Suprapubic skin (tissue), 4 donors: ENCODE results near the gene ISOC1. TPM values are rescaled to one million over a fixed set of nuclear protein-coding genes. Genes with fewer than 3 reads are reported as not detected.

Source experiments
- DNase-seq, 2 donors: peaks; one replicate each; pipeline ENCODE4 v3.0.0-alpha.2; 2019; ENCODE audit warnings: low spot score in 2 of 2
- H3K27ac ChIP-seq: fragments of 200-600 bp; sonication (generic); one replicate; pipeline ENCODE4 v1.5.1; 2019
- H3K27me3 ChIP-seq: fragments of 200-600 bp; sonication (generic); one replicate; pipeline ENCODE4 v1.5.1; 2019
- H3K36me3 ChIP-seq: fragments of 200-600 bp; sonication (generic); one replicate; pipeline ENCODE4 v1.5.1; 2019
- H3K4me1 ChIP-seq: fragments of 200-600 bp; sonication (generic); one replicate; pipeline ENCODE4 v1.5.1; 2019
- H3K4me3 ChIP-seq: fragments of 200-600 bp; sonication (generic); one replicate; pipeline ENCODE4 v1.5.1; 2019; ENCODE audit warnings: mild to moderate bottlenecking
- H3K9me3 ChIP-seq: fragments of 200-600 bp; sonication (generic); one replicate; pipeline ENCODE4 v1.5.1; 2019
- CTCF ChIP-seq, 2 donors: fragments of 200-600 bp in 1 of 2; fragments of 450-650 bp in 1 of 2; sonication (generic) in 1 of 2; IDR thresholded peaks; one replicate each; pipeline ENCODE4 v1.5.1; 2016 to 2019; ENCODE audit warnings: antibody characterized with exemption in 2 of 2, mild to moderate bottlenecking in 1 of 2, moderate library complexity in 1 of 2
- EP300 ChIP-seq: sonication (generic); formaldehyde crosslinking; IDR thresholded peaks from one replicate; pipeline ENCODE4 v1.6.1; 2017; ENCODE audit warnings: antibody characterized with exemption
- POLR2A ChIP-seq, 2 donors: fragments of 450-650 bp; IDR thresholded peaks; one replicate each; pipeline ENCODE4 v1.6.1; 2017; ENCODE audit warnings: antibody characterized with exemption in 2 of 2, mild to moderate bottlenecking in 2 of 2, moderate library complexity in 2 of 2
- POLR2AphosphoS5 ChIP-seq, 3 donors: sonication (generic); formaldehyde crosslinking; IDR thresholded peaks; one replicate each; pipeline ENCODE4 v1.6.1; 2017; ENCODE audit warnings: antibody characterized with exemption in 3 of 3
- WGBS: methylation state at CpG from one replicate; pipeline ENCODE4 v1.1.5; 2018; 5-methylcytosine and 5-hydroxymethylcytosine counted together
- total RNA-seq, 4 donors: library from RNA; depleted of rRNA; stranded (reverse); fragments of >200 nt; gene quantifications; one replicate each; pipeline ENCODE4 v1.1.0, GENCODE V29; 2016

The ISOC1 gene
- total RNA-seq, 4 donors from 2014 or later: 39.8 to 67.1 (median 52.7) TPM

GRCh38 chr5:129155876-129156275 is 61.3 kb downstream of the ISOC1 start:
- no peak for DNase-seq
- Histone ChIP-seq H3K4me1 (no peaks in the 10 kb centered on the region), H3K36me3 (no peaks in the 10 kb centered on the region), H3K9me3 (peaks cover 1% of the 10 kb centered on the region), H3K27ac (no peak overlapping the region), H3K4me3 (no peak overlapping the region), H3K27me3 (no peaks in the 10 kb centered on the region)
- TF ChIP-seq EP300: no peak
- TF ChIP-seq POLR2A (IDR thresholded peaks at IDR 0.05): no peak
- no peak for TF ChIP-seq CTCF (IDR thresholded peaks at IDR 0.05)
- no peak for TF ChIP-seq POLR2AphosphoS5 (IDR thresholded peaks at IDR 0.05)
- WGBS: 84% methylated on average over 3 of the region's 3 CpGs

GRCh38 chr5:129161830-129162229 is 67.3 kb downstream of the ISOC1 start:
- no peak overlapping the region for H3K4me3 ChIP-seq
- H3K27ac ChIP-seq: no peak overlapping the region
- no peaks in the 10 kb centered on the region for H3K36me3 ChIP-seq
- no peaks in the 10 kb centered on the region for H3K27me3 ChIP-seq
- TF ChIP-seq CTCF (IDR thresholded peaks at IDR 0.05) (no peak), POLR2A (IDR thresholded peaks at IDR 0.05) (no peak), POLR2AphosphoS5 (IDR thresholded peaks at IDR 0.05) (no peak)
- H3K4me1 ChIP-seq: no peaks in the 10 kb centered on the region
- DNase-seq: no peak
- H3K9me3 ChIP-seq: peaks cover 6% of the 10 kb centered on the region

Other genes with a start within 250 kb of the ISOC1 start
- gene SLC27A6, start 129.3 kb upstream of the ISOC1 start, total RNA-seq: 1 to 10 TPM in 3 of 4 donors, under 1 TPM in 1; 0.40 to 6.7 (median 2.3) TPM